Stimulated activated CD4-positive, alpha-beta T cell treated with anti-CD3 and anti-CD28 coated beads, Interleukin-12 subunit alpha, Interleukin-12 subunit beta, amount 100 ng/mL, for 24 hours (primary cell): ENCODE measurements around the gene TPBGL.

Source experiments
- DNase-seq, 2 experiments: peaks; one replicate each; pipeline ENCODE4 v3.0.0-alpha.2; 2020; ENCODE audit warnings: low read depth in 2 of 2

Gene TPBGL

DNA sequence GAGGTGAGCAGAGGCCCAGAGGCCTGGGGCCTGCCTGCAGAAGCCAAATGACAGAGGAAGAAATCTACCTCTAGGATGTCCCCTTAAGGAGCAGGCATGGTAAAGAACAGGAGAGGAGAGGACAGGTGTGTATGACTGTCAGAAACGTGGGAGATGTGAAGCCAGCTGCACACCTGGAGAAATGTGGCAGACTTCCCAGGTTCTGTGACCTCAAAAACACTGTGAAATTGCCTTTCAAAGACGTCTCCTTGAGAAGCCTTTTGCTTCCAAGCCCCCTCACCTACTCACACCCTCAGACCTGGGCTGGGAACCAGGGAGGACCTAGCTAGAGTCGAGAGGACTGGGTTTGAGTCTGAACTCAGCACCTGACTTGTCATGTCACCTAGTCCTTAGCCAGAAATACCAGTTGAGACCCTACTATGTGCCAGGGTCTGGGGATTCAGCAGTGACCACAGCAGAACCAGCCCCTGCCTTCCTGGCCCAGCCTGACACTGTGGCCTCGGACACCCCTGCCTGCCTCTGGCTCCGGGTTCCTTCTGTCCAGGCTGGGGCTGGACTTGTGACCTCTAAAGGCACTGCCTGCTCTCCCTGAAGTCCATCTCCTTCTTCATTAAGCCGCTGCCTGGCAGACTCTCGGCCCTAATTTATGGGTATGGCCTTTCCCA lies 5.6 kb downstream of the TPBGL start:
- DNase-seq, result no peak

DNA sequence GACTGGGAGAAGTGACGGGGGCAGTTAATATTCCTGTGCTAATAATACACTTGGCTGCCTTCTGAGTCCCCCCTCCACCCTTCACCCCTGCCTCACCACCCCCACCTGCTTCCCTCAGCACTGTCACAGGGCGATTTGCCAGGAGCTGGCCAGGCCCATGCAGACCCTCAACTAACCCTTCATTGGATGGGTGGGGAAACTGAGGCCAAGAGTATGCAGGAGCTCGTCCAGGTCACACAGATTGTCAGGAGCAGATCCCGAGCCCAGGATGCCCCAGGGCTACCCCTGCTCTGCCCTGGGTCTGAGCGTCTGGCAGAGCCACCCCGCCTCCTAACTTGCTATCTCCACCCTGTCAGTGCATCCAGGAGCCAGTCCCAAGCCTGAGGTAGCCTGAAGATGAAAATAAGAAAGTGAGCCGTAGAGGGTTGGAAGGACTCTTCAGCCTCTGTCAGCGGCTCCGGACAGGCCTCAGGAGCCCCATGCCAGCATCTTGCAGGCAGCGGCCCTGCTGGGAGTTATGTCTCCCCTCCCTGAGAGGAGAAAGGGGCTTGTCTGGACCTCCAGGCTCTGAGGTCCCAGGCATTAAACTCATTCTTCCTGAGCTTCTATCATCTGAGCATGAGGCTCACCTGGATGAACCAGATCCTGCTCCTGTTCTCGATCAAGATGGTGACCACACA lies 6.2 kb downstream of the TPBGL start:
- DNase-seq, result no peak

DNA sequence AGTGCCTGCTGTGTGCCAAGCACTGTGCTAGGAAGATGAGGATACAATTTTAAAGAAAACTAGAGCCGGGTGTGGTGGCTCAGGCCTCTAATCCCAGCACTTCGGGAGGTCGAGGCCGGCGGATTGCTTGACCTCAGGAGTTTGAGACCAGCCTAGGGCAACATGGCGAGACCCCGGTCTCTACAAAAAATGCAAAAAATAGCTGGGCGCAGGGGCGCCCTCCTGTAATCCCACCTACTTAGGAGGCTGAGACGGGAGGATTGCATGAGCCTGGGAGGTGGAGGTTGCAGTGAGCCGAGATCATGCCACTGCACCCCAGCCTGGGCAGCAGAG lies 8.3 kb downstream of the TPBGL start:
- no peak for DNase-seq

DNA sequence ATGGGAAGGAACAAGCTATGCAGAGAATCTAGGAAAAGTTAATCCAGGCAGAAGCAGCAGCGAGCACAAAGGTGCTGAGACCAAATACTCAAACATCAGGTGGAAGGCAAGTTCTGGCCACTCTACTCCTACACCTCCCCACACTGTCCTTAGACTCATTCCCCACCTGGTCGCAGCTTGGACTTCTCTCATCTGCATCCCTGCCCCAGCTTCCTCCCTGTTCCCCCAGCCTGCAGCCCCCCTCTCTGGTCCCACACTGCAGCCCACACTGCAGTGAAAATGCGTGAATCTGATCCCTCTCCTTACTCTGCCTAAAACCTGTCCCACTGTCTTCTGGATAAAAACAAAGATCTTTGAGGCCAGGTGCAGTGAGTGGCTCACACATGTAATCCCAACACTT lies 9.1 kb downstream of the TPBGL start:
- DNase-seq, result no peak

DNA sequence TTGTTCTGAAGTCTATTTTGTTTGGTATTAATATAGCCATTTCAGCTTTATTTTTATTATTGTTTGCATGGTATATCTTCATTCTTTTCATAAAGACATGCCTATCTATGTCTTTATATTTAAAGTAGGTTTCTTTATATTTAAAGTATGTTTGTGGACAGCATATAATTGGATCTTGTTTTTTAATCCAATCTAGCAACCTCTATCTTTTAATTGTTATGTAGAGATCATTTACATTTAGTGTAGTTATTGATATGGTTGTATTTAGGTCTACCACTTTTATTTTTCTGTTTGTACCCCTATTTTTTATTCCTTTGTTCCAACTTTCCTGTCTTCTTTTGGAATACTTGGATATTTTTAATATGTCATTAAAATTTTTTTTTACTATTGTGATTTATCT lies 13.8 kb downstream of the TPBGL start:
- no peak for DNase-seq

DNA sequence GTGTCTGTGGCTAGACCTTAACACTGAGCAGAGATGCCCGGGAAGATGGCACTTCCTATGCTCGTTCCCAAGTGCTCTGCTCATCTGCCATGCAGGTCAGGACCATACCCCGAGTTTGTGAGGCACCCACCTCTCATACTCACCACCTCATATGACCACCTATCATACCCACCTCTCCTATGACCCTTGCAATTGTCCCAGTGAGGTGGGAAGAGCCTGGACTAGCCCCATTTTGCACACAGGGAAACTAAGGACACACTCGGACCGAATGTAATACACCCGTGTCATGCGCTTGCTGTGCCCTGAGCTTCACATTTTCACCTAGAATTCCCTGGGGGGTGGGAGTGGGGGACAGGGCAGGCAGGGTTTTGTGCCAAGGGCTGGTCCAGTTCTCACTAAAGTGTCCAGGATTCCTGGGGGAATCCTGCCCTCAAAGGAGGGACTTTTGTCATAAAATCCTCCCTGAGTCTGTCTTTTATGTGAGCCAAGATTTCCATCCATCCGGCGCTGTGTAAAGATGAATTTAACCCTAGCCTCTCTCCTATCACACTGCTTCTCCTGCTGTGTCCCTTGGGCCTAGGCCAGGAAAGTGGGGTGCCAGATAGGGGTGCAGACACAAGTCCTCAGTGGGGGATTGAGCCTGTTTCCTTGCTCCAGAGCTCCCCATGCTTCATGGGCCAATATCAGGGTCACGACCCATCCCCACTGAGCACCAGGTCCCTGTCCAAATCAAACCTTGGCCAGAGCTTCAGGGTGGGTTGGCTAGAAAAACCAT lies 20.0 kb downstream of the TPBGL start:
- no peak for DNase-seq

DNA sequence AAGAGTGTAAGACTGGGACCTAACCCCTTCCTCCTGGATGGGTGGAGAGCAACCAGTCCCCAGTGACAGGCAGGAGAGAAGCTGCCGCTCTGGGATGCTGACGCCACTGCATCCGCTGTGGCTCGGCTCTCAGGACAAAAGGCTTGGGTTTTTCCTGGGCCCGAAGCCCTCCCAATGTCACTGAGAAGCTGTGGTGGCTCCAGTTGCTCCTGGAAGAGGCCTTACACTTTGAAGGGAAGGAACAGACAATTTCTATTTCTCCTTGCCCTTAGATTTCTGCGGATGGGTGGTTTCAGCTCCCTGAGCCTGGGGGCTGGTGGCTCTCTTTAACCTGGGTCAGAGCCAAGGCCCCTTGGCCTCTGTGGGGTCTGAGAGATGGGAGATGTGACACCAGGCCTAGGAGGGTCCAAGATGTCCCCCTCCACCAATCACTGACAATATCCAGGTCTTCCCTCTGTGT lies 21.4 kb downstream of the TPBGL start:
- DNase-seq, result no peak

DNA sequence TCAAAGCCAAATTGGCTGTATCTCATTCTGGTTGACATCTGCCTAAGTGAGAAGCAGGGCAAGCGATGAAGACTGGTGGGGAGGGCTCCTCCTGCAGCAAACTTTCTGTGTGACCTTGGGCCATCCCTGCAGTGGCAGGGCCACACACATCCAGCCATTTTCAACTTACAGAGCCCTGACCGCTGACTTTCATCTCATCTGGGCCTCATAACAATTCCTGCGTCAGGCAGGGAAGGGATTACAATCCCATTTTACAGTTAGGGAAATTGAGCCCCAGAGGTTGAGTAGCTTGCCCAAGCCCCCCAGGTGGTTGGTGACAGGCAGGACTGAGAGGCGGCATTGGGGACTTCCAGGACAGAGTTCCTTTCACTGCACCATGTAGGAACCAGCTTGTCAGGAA lies 21.9 kb downstream of the TPBGL start:
- DNase-seq, result no peak

DNA sequence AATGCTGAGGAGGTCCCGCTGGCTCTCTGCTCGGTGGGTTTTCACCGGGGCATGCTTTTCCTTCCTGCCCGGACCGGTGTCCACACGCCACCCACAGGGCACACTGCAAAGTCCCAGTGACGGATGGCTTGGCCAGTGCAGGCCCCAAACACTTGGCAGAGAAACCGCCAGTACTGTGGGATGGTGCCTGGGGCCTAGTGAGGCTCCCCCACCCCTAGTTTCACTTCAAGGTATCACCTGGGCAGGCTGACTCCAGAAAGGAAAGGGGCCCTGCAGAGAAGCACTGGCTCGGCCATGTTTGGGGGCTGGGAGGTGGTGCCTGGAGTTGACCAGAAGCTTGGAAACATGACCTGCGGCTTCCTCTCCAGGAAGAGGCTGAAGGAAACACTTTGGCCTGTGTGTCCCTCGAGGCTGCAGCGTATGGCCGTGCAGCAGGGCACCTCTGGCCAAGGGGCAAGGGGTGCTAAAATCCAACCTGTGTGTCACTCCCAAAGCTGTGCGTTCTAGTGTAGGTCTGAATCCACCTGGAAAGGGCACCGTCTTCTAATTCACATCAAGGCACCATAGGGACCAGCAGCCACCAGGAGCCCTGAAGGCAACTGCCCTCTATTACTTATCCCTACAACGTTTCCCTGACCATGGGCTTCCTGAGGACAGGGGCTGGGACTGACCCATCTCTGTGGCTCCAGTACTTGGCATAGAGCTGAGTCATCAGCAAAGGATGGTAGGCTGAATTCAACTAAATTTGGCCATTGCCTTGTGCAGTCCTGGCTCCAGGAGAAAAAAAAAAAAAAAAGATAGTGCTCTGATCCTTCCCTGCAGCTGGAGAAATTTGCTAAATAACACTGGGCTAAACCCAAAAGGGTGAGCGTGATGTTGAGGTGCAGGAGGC lies 22.6 kb downstream of the TPBGL start:
- no peak for DNase-seq

DNA sequence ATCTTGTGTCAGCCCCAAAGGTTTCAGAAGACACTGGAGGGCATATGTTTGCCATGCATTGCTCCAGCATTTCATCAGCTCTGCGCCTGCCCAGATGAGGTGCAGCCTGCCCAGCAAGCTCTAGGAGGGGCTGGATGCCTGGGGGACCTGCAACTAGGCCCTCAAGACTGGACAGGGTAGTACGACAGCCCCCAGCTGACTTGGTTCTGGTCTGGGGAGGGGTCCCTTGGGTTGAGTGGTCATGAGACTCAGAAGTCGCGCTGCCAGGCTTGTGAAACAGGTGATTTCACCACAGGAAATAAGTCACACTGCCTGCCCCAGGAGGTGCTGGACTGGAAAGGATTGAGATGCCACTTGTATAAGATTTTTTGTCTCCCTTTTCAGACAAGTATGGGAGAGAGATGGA lies 23.4 kb downstream of the TPBGL start:
- no peak for DNase-seq

DNA sequence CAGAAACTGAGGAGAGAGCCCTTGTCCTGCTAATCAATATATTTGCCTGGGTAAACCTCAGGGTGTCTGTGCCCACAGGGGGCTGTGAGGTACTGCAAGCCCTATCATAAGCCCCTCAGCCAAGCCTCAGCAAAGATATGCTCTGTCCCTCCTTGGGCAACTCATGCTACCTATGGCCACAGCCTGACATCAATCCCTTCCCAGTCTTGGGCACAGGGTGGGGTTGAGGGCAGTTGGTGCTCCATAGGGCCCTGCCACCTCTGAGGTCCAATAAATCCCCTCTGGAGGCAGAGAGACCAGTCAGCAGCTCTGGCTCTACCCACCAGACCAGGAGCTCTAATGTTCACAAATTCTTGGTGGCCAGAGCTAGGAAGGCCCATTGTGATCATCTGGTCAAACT lies 23.8 kb downstream of the TPBGL start:
- DNase-seq, result no peak

DNA sequence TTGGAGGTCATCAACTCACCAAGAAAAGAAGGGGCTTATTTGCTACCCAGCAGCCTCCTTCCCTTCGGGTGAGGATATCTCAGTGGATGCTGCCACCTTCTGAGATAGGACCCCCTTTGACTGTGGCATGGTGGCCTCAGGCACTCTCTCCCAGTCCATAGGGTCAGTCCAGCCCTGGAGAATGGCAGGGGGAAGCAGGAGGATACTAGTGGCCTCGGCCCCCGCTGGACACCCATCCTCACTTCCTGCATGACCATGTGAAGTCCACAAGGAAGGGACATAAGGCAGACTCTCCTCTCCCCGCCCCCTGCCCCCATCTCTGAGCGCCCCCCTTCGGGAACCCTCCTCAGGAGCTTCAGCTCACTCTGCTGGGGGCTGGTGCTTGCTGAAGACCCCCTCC lies 24.4 kb downstream of the TPBGL start:
- DNase-seq, result no peak

DNA sequence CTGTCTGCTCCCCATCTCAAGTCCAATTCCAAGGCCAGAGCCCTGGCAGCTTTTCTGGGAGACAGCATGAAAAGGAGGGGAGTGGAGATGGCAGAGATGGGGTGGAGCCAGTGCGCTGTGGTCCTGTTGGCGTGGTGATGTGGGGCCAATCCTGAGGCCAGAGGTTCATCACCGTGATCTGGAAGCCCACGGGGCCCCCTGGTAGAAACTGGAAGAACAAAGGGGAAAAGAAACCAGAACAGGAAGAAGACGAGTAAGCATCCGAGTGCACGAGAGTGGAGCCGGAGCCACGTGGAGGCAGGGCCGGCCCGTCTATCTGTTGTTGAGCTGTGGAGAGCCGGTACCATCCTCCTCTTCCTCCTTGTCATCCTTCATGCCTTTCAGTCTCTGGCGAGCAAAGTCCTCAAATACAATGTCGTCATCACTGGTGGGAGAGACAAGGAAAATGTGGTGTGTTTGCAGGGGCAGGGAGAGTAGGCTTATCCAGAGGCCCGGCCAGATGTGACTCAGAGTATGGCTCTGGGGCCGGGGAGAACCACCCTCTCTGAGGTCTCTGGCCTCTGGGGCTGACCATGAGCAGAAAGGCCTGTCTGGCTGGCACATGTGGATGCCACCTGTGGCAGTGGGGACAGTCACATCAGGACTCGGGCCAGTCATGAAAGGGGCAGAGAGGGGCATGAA lies 25.4 kb downstream of the TPBGL start:
- DNase-seq, result no peak

DNA sequence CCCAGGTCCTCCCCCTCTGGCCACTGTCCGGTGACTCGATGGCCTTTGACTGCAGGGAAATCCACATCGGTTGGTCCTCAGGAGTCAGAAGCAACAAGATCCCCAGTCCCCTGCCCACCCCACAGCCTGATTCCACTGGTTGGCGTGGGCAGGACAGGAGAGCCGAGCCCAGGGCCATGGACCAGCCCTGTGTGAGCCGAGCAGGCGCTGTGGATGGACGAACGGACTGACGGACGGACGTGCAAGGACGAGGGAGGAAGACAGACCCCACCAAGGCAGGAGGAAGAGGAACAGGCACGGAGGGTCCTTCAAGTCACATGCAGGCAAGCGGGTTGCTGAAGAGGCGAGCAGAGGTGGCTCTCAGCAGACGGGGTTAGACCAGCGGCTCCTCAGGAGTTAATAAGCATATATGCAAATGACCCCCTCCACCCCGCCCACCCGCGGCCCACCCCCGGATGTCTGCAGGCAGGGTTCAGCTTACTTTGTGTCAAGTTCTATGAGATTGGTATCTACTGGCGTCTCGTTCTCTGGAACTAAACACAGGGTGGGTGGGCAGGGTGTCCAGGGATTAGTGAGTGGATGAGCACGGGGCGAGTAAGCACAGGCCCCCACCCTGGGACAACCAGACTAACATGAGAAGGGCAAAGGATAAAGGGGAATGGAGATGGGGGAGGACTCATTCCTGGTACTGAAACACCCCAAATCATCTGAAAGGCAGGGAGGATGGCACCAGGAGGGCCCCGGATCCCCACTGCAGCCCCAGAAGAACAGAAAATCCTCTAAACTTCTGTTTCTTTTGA lies 26.8 kb downstream of the TPBGL start:
- DNase-seq, result no peak

DNA sequence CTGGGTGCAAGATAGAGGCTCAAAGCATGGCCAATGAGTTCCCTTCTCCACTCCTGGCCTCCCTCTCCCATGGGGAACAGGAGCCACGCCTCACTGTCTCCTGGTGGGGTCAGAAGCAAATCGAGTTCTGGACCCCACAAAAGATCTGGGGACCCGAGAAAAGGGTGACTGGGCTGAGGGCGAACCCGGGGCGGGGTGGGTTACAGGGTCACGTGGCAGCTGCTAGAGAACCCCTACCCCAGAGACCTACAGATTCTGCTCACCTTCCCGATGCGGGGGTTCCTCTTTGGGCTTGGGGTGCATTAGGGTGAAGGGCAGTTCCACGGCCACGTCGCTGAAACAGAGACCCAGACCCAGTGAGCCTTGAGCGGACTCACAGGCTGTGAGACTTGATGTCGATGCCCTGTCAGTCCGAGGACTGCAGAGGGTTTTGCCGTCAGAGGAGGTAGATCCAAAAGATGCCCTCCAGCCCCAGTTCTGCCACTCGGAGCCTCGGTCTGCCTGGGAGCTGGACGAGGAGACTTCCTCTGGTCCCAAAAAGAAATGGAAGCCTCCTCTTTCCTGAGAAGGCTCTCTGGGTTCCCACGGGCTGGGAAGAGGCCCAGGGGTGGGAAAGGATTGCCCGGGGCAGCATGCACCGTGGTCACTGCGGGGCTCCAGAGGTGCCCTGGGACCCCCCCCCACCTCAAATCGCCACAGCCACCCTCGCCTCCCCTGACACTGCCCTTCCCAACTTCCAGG lies 28.2 kb downstream of the TPBGL start:
- DNase-seq, result no peak

DNA sequence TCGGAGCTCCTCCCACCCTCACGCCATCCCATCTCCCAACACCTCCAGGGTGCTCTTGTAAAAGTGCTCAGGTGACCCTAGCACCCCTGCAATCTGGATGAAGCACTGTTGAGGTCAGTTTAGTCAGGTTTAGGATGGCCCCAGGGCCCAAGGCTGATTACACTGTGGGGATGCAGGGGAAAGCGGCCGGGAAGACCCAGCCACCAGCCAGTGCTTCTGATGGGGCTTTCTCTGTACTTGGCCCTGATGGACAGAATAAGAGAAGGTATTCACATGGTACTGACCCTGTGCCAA lies 28.7 kb downstream of the TPBGL start:
- DNase-seq, result no peak

DNA sequence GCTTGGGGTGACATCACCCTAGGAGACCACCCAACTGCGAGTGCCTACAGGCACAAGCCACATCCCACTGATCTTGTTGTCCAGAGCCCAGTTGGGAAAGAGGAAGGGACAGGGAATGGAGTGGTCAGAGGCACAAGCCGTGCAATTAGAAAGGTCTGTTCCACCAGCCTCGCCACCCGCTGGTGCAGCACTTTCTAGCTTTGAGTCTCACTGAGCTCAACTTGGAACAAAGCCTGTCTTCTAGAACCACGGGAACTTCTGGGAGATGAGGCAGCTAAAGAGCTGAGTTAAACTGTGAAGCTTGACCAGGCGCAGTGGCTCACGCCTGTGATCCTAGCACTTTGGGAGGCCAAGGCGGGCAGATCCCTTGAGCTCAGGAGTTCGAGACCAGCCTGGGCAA lies 29.3 kb downstream of the TPBGL start:
- no peak for DNase-seq

DNA sequence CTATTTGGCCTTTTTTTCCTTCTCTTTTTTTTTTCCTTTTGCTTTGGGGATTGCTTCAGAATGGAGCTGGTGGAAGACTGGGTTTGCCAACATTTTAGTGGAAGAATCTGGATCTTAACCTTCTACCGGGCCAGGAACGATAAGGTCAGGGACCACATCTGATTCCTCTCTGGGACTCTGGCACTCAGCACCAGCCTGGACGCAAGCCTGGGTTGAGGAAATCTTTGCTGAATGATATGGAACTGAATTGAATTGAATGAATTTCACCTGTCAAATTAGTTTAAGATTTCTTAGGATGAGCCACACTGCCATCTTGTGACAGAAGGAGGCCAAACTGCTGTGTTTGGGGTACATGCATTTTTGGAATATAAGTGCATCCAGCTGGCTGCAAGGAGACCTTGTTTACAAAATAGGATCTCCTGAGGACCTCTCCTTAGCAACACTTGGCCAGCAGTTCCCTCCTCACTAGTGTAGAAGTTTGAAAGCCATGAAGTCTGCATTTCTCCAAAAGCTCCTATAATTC lies 30.4 kb downstream of the TPBGL start:
- no peak for DNase-seq

DNA sequence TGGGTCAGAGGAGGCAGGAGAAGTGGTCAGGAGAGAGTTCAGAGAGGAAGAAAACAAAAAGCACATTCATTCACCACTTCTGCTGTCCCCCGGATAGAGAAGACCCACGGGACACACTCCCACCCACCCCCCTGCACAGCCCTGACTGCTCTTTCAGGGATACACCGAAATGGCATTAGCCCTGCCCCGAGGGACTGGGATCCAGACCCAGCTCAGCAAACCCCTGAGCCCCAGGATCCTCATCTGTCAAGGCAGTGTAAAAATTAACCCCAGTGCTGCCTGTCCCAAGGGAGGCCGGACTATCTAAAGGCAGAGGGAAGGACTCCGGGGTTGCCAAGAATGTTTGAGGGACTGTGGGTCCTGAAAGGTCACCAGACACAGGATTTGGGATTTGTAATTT lies 31.2 kb downstream of the TPBGL start:
- DNase-seq, result no peak

DNA sequence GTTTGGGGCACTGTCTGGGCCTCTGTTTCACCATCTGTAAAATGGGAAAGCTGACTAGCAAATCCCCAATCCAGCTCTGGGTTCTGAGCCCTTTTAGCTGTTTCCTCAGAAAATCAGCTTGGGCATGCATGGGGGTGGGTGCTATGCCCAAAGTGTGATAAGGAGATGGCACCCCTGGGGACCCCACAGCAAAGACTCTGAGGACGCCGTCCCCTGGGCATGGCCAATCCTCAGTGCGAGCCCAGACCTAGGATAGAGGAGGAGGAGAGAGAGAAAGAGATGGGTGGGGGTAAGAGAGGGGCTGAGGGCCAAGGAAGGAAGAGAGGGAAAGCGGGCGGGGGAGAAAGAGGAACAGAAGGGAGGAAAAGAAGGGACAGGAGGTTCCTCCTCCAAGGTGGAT lies 31.8 kb downstream of the TPBGL start:
- no peak for DNase-seq
